GM12801 (cell line): ENCODE data around the gene POLR2C.

Experiments
- TF ChIP-seq, protein P1 (sequence below): IDR thresholded peaks from one replicate; pipeline ENCODE4 v1.5.1; 2011; ENCODE audit warnings: control low read depth; ENCODE audit not compliant: insufficient read length; ENCODE audit errors: extremely low read depth

POLR2C gene

GRCh38 chr16:57512296-57513001 lies 50.0 kb downstream of the POLR2C start:
- TF ChIP-seq, protein P1, sequence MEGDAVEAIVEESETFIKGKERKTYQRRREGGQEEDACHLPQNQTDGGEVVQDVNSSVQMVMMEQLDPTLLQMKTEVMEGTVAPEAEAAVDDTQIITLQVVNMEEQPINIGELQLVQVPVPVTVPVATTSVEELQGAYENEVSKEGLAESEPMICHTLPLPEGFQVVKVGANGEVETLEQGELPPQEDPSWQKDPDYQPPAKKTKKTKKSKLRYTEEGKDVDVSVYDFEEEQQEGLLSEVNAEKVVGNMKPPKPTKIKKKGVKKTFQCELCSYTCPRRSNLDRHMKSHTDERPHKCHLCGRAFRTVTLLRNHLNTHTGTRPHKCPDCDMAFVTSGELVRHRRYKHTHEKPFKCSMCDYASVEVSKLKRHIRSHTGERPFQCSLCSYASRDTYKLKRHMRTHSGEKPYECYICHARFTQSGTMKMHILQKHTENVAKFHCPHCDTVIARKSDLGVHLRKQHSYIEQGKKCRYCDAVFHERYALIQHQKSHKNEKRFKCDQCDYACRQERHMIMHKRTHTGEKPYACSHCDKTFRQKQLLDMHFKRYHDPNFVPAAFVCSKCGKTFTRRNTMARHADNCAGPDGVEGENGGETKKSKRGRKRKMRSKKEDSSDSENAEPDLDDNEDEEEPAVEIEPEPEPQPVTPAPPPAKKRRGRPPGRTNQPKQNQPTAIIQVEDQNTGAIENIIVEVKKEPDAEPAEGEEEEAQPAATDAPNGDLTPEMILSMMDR: no peak

DNA sequence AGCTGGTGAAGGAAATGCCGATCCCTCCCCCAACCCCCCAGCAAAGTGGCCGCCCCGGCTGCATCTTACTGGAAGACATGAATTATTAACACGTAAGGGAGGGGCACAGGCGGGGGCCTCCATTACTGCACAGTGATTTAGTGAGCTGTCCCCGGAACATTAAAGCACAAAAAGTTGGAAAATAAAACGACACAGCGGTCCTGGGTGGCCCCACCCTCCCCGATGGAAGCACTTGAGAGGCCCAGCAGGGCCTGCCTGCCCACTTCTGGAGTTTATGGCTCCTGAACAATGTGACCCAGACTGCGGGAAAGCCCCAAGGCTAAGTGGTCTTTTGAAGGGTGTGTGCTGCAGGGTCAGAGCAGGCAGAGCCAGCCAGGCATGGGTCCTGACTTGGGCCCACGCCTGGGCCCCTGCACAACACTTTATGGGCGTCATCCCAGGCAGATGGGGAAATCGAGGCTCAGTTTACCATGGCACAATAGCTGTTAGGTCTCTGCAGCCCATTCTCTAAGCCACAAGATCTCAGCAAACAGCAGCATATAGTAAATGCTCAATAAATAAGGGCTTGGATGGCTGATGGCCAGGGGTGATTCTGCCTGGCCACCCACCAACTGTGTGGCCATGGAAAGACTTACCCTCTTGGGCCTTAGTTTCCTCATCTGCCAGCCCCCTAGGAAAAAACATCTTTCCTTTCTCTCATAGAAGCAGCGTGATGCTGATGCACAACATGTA lies 51.1 kb downstream of the POLR2C start:
- TF ChIP-seq, protein P1: no peak

- TF ChIP-seq, protein P1: no peak
These were observed 51.9 kb downstream of the POLR2C start for GRCh38 chr16:57514371-57514770.

DNA sequence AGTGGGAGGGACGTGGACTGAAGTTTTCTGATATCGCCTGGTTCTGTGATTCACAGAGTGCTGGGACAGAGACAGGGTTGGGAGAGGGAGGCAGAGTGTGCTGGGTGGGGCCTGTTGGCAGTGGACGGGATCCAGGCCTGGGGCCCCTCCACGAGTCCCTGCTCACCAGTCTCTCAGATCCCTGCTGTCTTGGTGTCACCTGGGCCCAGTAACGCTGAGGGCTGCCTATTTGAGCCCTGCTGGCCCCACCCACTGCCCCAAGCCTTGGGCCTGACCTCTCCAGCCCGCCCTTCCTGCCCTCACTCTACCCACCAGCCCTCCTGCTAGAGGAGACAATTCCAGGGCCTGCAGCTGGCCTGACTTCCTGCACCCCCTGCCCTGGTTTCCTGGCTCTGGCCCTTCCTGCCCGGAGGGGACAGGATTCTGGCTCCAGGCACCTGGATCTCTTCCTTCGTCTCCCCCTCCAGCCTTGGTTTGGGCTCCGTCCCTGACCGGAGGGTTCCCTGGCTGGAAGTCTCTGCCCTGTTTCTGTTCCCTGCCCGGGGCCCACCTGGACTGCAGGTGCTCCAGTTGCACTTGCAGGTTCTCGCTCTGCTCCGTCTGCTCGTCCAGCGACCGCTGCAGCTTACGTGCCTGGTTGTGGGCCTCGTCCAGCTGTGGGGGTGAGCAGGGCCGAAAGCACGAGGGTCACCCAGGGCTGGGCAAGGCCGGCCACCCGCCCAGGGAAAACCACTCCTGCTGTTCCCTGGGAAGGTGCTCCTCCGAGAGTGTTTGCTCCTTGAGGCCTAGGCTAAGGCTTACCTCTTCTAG lies 52.5 kb downstream of the POLR2C start:
- TF ChIP-seq, protein P1: no peak

DNA sequence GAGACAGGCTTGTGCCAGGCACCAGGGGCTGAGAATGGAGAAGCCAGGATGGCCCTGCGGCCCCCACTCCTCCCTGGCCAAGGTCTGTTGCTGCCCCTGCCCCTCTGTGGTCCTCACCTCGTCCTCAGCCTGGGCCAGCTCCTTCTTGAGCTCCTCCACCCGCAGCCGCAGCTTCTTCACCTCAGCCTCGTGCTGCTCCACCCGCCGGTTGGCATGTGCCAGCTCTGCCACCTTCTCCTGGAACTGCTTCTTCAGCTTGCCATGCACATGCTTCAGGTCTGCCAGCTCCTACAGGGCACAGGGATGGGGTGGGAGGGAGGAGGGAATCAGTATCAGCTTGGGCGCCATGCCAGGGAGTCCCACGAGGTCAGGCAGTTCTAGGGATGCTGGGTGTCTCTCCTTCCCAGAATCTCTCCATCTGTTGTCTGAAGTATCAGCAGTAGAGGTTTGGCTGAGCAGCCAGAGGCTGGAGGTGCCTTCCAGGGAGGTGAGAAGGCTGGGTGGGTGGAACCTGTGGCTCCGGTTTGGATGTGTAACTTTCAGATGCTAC lies 53.8 kb downstream of the POLR2C start:
- TF ChIP-seq, protein P1: no peak

- TF ChIP-seq, protein P1: no peak
These were observed 54.3 kb downstream of the POLR2C start for GRCh38 chr16:57516773-57517172.
